RWPE1 (cell line): ENCODE data around the gene PLA2G4E.
A peak's percentile ranks its signal among the peaks of the same experiment; 100 is the strongest.

ENCODE experiments used
- CTCF ChIA-PET: fragments of 350-600 bp; sonication (Branson Sonifier 250); formaldehyde crosslinking; extraction: SDS; loops from one replicate; lab custom pipeline; 2021; lab: Yijun Ruan, JAX
- POLR2A ChIA-PET: fragments of 400-600 bp; formaldehyde crosslinking; extraction: SDS; loops from one replicate; lab custom pipeline; 2020; ENCODE audit warnings: antibody characterized with exemption; ENCODE audit not compliant: low non-redundant PET; lab: Yijun Ruan, JAX
- DNase-seq: peaks from one replicate; pipeline ENCODE4 v3.0.0; 2012; ENCODE audit warnings: low spot score
- H3K27ac ChIP-seq: fragments of 450-650 bp; 2 replicates; pipeline ENCODE4 v1.5.1; 2017
- CTCF ChIP-seq: fragments of 450-650 bp; conservative IDR thresholded peaks from 2 replicates; pipeline ENCODE4 v1.5.1; 2017; ENCODE audit warnings: low read depth, mild to moderate bottlenecking

PLA2G4E gene

GRCh38 chr15:42060797-42061196, 40.0 kb upstream of the PLA2G4E start:
- H3K27ac ChIP-seq, result no peak overlapping the region
- no peak for DNase-seq
- ChIA-PET CTCF (interaction anchor here (1.0 to 1.2 kb wide), 3 partner anchors 32 to 72 kb away, joined by 3 to 4 read pairs (median 3); no protein-coding TSS in a partner anchor), POLR2A (no interaction called here)
- no peak for TF ChIP-seq CTCF

- ChIA-PET POLR2A (no interaction called here), CTCF (interaction anchor here (1.0 to 1.2 kb wide), 3 partner anchors 32 to 72 kb away, joined by 3 to 4 read pairs (median 3); no protein-coding TSS in a partner anchor)
- DNase-seq, result no peak
- no peak overlapping the region for H3K27ac ChIP-seq
- TF ChIP-seq CTCF, result no peak
Measured at GRCh38 chr15:42060477-42060763, 39.6 kb upstream of the PLA2G4E start.

- TF ChIP-seq CTCF, result peak; percentile 96
- CTCF ChIA-PET, result interaction anchor here (1.0 to 1.2 kb wide), 3 partner anchors 33 to 71 kb away, joined by 3 to 4 read pairs (median 3); no protein-coding TSS in a partner anchor
- POLR2A ChIA-PET, result no interaction called here
- peak; percentile 37 for DNase-seq
- no peak overlapping the region for H3K27ac ChIP-seq
Measured at GRCh38 chr15:42059661-42060476, 39.0 kb upstream of the PLA2G4E start.

- H3K27ac ChIP-seq, result no peak overlapping the region
- no peak for DNase-seq
- TF ChIP-seq CTCF, result no peak
- ChIA-PET CTCF (no interaction called here), POLR2A (no interaction called here)
Measured at GRCh38 chr15:42058791-42059190, 37.9 kb upstream of the PLA2G4E start.

- peak; percentile 30 for DNase-seq
- ChIA-PET POLR2A (interaction anchor here (0.7 to 1.0 kb wide), 2 partner anchors 21 to 37 kb away, joined by 3 to 5 read pairs; partner anchors contain the start of gene PLA2G4E), CTCF (interaction anchor here (0.6 to 2.9 kb wide), 8 partner anchors 9 to 80 kb away, joined by 3 to 26 read pairs (median 4); no protein-coding TSS in a partner anchor)
- TF ChIP-seq CTCF, result no peak
- peak overlapping the region; percentile 98 for H3K27ac ChIP-seq
Measured at GRCh38 chr15:42057799-42058646, 37.2 kb upstream of the PLA2G4E start.
